Stimulated activated naive CD8-positive, alpha-beta T cell treated with anti-CD3 and anti-CD28 coated beads, Interleukin-15, Interleukin-2, amounts not matched to agents 100 ng/mL and 50 ng/mL, for 24 hours (primary cell): ENCODE results near the gene MYO7A.

Experiments
- H3K27ac Mint-ChIP-seq: one replicate; pipeline ENCODE4 v1.8.0; 2021; ENCODE audit warnings: mild to moderate bottlenecking, mixed read lengths
- H3K27me3 Mint-ChIP-seq: one replicate; pipeline ENCODE4 v1.8.0; 2021; ENCODE audit warnings: mixed read lengths
- H3K36me3 Mint-ChIP-seq: one replicate; pipeline ENCODE4 v1.8.0; 2021; ENCODE audit warnings: low read depth, mixed read lengths
- H3K4me1 Mint-ChIP-seq: one replicate; pipeline ENCODE4 v1.8.0; 2021; ENCODE audit warnings: low read depth, mixed read lengths
- H3K4me3 Mint-ChIP-seq: one replicate; pipeline ENCODE4 v1.8.0; 2021; ENCODE audit warnings: mild to moderate bottlenecking, mixed read lengths
- H3K9me3 Mint-ChIP-seq: one replicate; pipeline ENCODE4 v1.8.0; 2021; ENCODE audit warnings: mixed read lengths

Gene MYO7A

DNA sequence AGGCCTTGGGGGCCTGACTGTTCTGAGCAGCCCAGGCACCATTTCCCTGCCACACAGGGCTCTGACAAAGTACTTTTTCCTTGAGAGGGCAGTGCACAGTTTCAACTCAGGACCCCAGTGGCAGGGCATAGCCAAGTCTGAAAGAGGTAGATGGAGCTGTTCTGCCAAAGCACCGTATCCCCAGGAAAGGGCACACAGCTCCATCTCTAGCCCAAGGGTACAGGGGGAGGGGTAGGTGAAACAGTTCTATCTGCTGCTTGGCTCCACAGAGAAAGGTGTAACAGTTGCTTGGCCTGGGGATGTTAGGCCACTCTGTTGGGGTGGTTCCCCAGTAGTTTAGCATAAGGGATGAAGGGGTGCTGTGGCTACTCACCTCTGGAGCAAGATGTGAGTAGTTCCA is 125.6 kb downstream of the MYO7A start:
- Mint-ChIP-seq H3K4me1 (peaks cover 23% of the 10 kb centered on the region), H3K27me3 (peaks cover 8% of the 10 kb centered on the region), H3K4me3 (no peak overlapping the region), H3K9me3 (peaks cover 8% of the 10 kb centered on the region), H3K27ac (no peak overlapping the region), H3K36me3 (no peaks in the 10 kb centered on the region)

DNA sequence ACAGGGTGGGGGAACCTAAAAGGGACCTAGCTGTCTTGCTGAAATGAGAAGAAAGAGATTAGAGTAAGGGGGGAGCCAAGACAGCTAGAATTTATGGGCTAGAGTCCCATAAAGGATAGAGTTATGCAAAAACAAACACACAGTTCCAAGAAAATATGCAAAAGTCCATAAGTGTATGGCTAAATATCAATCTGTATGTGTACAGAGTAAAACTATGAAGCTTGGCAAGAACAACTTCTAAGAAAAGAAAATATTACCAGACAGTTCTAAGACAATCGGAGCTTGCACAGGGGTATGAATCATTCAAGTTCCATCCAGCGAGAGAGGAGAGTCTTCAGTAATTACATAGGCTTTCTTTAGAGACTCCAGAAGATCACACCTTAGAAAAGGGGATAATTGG is 131.6 kb downstream of the MYO7A start:
- no peak overlapping the region for H3K4me3 Mint-ChIP-seq
- H3K27me3 Mint-ChIP-seq = peaks cover 44% of the 10 kb centered on the region
- no peak overlapping the region for H3K27ac Mint-ChIP-seq
- H3K9me3 Mint-ChIP-seq = peaks cover 17% of the 10 kb centered on the region
- peaks cover 8% of the 10 kb centered on the region for H3K36me3 Mint-ChIP-seq
- H3K4me1 Mint-ChIP-seq = no peaks in the 10 kb centered on the region

DNA sequence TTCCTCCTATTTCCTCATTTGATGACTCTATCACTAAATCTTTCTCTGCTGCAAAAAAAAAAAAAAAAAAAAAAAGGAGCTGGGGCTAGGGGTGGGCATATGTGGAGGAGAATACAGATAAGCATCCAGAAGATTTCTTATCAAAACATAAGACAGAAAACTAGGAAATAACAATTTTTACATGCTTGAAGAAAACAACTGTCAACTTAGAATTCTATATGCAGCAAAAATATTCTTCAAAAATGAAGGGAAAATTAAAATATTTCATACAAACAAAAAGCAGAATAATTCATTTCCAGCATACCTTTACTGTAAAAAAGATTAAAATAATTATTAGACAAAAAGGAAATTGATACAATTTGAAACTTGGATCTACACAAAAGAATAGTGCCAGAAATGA is 134.8 kb downstream of the MYO7A start:
- Mint-ChIP-seq H3K4me1 (no peaks in the 10 kb centered on the region), H3K27me3 (peaks cover 37% of the 10 kb centered on the region), H3K27ac (no peak overlapping the region), H3K9me3 (peaks cover 17% of the 10 kb centered on the region), H3K4me3 (no peak overlapping the region), H3K36me3 (peaks cover 8% of the 10 kb centered on the region)
